GM12878 (cell line): ENCODE data around the gene MISFA. TPM values are rescaled to one million over a fixed set of nuclear protein-coding genes. Genes with fewer than 3 reads are reported as not detected.

Experiments used
- ATAC-seq: fragments of 200-7000 bp; cut with Tn5 transposase; 3 replicates; pipeline ENCODE4 v1.9.1; 2020; ENCODE audit warnings: mild to moderate bottlenecking, moderate library complexity
- BruUV-seq: library from RNA; stranded (reverse); fragments of 400-500 nt; replicated peaks from 2 replicates; lab custom pipeline; 2021; lab: Mats Ljungman, UMichigan
- CTCF ChIA-PET: fragments of 300-600 bp; sonication (Branson Sonifier 250); formaldehyde crosslinking; extraction: SDS; loops from one replicate; lab custom pipeline; 2021; ENCODE audit warnings: inconsistent platforms; lab: Yijun Ruan, JAX
- POLR2A ChIA-PET: fragments of 350-600 bp; formaldehyde crosslinking; extraction: SDS; loops from one replicate; lab custom pipeline; 2021; ENCODE audit warnings: inconsistent platforms; lab: Charles Lee
- RAD21 ChIA-PET: fragments of 300-600 bp; sonication (Branson Sonifier 250); formaldehyde crosslinking; loops from one replicate; lab custom pipeline; 2023; ENCODE audit warnings: antibody characterized with exemption; ENCODE audit not compliant: unreplicated experiment; lab: Charles Lee
- SMC1A ChIA-PET: fragments of 300-600 bp; sonication (Branson Sonifier 250); formaldehyde crosslinking; loops from one replicate; lab custom pipeline; 2023; ENCODE audit not compliant: unreplicated experiment, uncharacterized antibody; lab: Charles Lee
- DNase-seq: peaks from one replicate; pipeline ENCODE4 v3.0.0-alpha.2; 2011; ENCODE audit warnings: low read depth, low spot score
- FAIRE-seq: peaks from 3 replicates; lab custom pipeline; 2011; peaks lifted over from hg19 to GRCh38; lab: Jason Lieb, UNC
- H2AFZ ChIP-seq: 2 replicates; pipeline ENCODE4 v1.6.0; 2011; ENCODE audit warnings: low read depth, low read length, control low read depth; ENCODE audit not compliant: control insufficient read depth
- H3K27ac ChIP-seq: 2 replicates; pipeline ENCODE4 v1.5.1; 2011; ENCODE audit warnings: control low read depth; ENCODE audit not compliant: control insufficient read depth, insufficient read depth
- H3K27me3 ChIP-seq, 2 experiments: replicated peaks in 1 of 2; 2 replicates each; pipeline versions ENCODE4 v1.6.0 to v1.6.1; 2011; ENCODE audit warnings: low read length in 1 of 2; ENCODE audit not compliant: control insufficient read depth in 2 of 2, insufficient read depth in 2 of 2
- H3K36me3 ChIP-seq, 2 experiments: 2 replicates each; pipeline ENCODE4 v1.5.1; 2011; ENCODE audit warnings: low read length in 1 of 2; ENCODE audit not compliant: control insufficient read depth in 2 of 2, insufficient read depth in 2 of 2
- H3K4me1 ChIP-seq: 2 replicates; pipeline ENCODE4 v1.6.1; 2011; ENCODE audit warnings: mild to moderate bottlenecking, low read length, moderate library complexity, mixed read lengths; ENCODE audit not compliant: control insufficient read depth, insufficient read depth
- H3K4me2 ChIP-seq: 2 replicates; pipeline ENCODE4 v1.6.0; 2011; ENCODE audit warnings: control low read depth; ENCODE audit not compliant: control insufficient read depth, insufficient read depth
- H3K4me3 ChIP-seq: fragments of 200-600 bp; sonication (generic); 2 replicates; pipeline ENCODE4 v1.5.1; 2016
- H3K79me2 ChIP-seq: 2 replicates; pipeline ENCODE4 v1.6.0; 2011; ENCODE audit warnings: low read length; ENCODE audit not compliant: control insufficient read depth, insufficient read depth
- H3K9ac ChIP-seq: 2 replicates; pipeline ENCODE4 v1.8.0; 2011; ENCODE audit warnings: low read length, control low read depth, mixed read lengths; ENCODE audit not compliant: control insufficient read depth, insufficient read depth
- H3K9me3 ChIP-seq: replicated peaks from 3 replicates; pipeline ENCODE4 v1.5.1; 2011; ENCODE audit warnings: mild to moderate bottlenecking, low read length; ENCODE audit not compliant: control insufficient read depth, insufficient read depth
- H4K20me1 ChIP-seq: 2 replicates; pipeline ENCODE4 v1.6.0; 2011; ENCODE audit not compliant: control insufficient read depth, insufficient read depth
- BHLHE40 ChIP-seq, 2 experiments: fragments of 450-650 bp in 1 of 2; IDR thresholded peaks; 2 replicates each; pipeline ENCODE4 v1.6.1; 2011 to 2017; ENCODE audit warnings: low read depth in 2 of 2, borderline replicate concordance in 1 of 2, improper control_type of control experiment in 1 of 2, low read length in 1 of 2, mild to moderate bottlenecking in 1 of 2
- ETV6 ChIP-seq, 2 experiments: fragments of 450-650 bp in 1 of 2; IDR thresholded peaks in 1 of 2; conservative IDR thresholded peaks in 1 of 2; 2 replicates each; pipeline ENCODE4 v1.6.1; 2014; ENCODE audit warnings: antibody characterized with exemption in 1 of 2, borderline replicate concordance in 1 of 2, low read depth in 1 of 2, mild to moderate bottlenecking in 1 of 2, moderate library complexity in 1 of 2
- HDAC2 ChIP-seq: fragments of 200-600 bp; sonication (generic); IDR thresholded peaks from 2 replicates; pipeline ENCODE4 v1.6.1; 2017
- POLR2A ChIP-seq: IDR thresholded peaks from 2 replicates; pipeline ENCODE4 v1.6.1; 2011; ENCODE audit warnings: low read depth, mild to moderate bottlenecking, low read length
- WGBS: methylation state at CpG from one replicate; pipeline ENCODE4 v1.1.6; 2016; ENCODE audit warnings: low lambda C conversion rate; ENCODE audit not compliant: insufficient replicate concordance, insufficient coverage; ENCODE audit errors: missing lambda C conversion rate; 5-methylcytosine and 5-hydroxymethylcytosine counted together
- in situ Hi-C: fragments of 300-500 bp; cut with MboI; formaldehyde crosslinking; loops from 9 replicates; pipeline ENCODE4 v1.14.3; 2018; ENCODE audit warnings: mixed read lengths
- intact Hi-C: fragments of 100-400 bp; cut with micrococcal nuclease; formaldehyde crosslinking; loops from one replicate; pipeline ENCODE4 v1.14.2; 2022; ENCODE audit not compliant: unreplicated experiment
- polyA plus RNA-seq, 11 experiments: library from polyadenylated mRNA; depleted of rRNA in 4 of 11; unstranded in 6 of 11; stranded (reverse) in 5 of 11; fragments of >200 nt; fragmentation: Nextera tagmentation in 4 of 11; fragmentation: Illumina TruSeq in 1 of 11; extraction: Ambion mirVana in 4 of 11; extraction: Trizol in 1 of 11; gene quantifications; 1 replicate in 1 of 11; 2 replicates in 10 of 11; pipeline versions ENCODE4 v1.2.1 to v1.2.3, GENCODE V29; 2011 to 2016; ENCODE audit warnings: inconsistent platforms in 2 of 11, missing spikeins in 2 of 11, low read depth in 1 of 11
- total RNA-seq, 4 experiments: library from RNA; depleted of rRNA in 3 of 4; stranded (reverse); fragments of >200 nt in 3 of 4; fragmentation: Illumina TruSeq in 1 of 4; extraction: Trizol in 1 of 4; gene quantifications; 2 replicates each; pipeline versions ENCODE4 v1.2.1 to v1.2.3, GENCODE V29; 2013 to 2021
- TF ChIP-seq, protein P1 (sequence below): fragments of 450-650 bp; IDR thresholded peaks from 2 replicates; pipeline ENCODE4 v1.6.1; 2017; ENCODE audit warnings: low read depth, mild to moderate bottlenecking, moderate library complexity
- TF ChIP-seq, protein P2 (sequence below): IDR thresholded peaks from 2 replicates; pipeline ENCODE4 v1.6.1; 2011; ENCODE audit warnings: mild to moderate bottlenecking, low read depth, low read length, moderate library complexity; ENCODE audit not compliant: insufficient replicate concordance
- TF ChIP-seq, protein P3 (sequence below): IDR thresholded peaks from 2 replicates; pipeline ENCODE4 v1.6.1; 2012; ENCODE audit warnings: low read depth, low read length, improper control_type of control experiment
- TF ChIP-seq, protein P4 (sequence below): fragments of 450-650 bp; formaldehyde crosslinking; IDR thresholded peaks from 2 replicates; pipeline ENCODE4 v1.4.0; 2022; ENCODE audit warnings: mild to moderate bottlenecking, moderate library complexity
- TF ChIP-seq, protein P5 (sequence below): fragments of 450-650 bp; IDR thresholded peaks from 2 replicates; pipeline ENCODE4 v1.6.1; 2016; ENCODE audit warnings: mild to moderate bottlenecking

MISFA gene
- total and polyA plus RNA-seq, 10 of the 15 experiments (the other 5 are each of a cell fraction or from before 2014, with no cell fraction given) = 0.88 to 4.6 (median 2.3) TPM; not detected in 1

DNA sequence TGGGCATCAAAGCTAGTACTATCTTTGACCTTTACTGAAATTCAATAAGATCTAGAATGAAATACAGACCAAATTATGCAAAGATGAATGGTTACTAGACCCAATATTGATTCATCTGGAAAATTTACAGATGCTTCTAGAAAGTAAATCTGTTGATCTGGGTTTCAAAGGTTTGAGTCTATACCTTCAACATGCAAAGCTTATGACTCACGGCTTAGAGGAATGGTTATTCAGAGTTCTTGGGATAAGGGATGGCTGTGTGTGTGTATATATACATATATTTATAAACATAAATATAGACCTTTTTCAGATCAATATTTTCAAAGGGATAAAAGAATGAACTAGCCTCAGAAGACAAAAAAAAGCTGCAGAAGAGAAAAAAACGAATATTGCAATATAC, 33.3 kb downstream of the MISFA start:
- RAD21 ChIA-PET = interaction anchor here (1.0 to 5.5 kb wide), 15 partner anchors 16 to 312 kb away, joined by 3 to 77 read pairs (median 6); partner anchors contain the start of genes LDHA, TSG101 and UEVLD
- H3K36me3 ChIP-seq = no peaks in the 10 kb centered on the region
- FAIRE-seq (no peak), ATAC-seq (no peak), DNase-seq (no peak)
- POLR2A ChIA-PET = interaction anchor here (0.5 to 3.5 kb wide), 15 partner anchors 9 to 349 kb away, joined by 3 to 28 read pairs (median 6); partner anchors contain the start of genes HPS5, TSG101 and UEVLD
- H3K4me2 ChIP-seq = peak overlapping the region; percentile 81
- TF ChIP-seq, protein P1, sequence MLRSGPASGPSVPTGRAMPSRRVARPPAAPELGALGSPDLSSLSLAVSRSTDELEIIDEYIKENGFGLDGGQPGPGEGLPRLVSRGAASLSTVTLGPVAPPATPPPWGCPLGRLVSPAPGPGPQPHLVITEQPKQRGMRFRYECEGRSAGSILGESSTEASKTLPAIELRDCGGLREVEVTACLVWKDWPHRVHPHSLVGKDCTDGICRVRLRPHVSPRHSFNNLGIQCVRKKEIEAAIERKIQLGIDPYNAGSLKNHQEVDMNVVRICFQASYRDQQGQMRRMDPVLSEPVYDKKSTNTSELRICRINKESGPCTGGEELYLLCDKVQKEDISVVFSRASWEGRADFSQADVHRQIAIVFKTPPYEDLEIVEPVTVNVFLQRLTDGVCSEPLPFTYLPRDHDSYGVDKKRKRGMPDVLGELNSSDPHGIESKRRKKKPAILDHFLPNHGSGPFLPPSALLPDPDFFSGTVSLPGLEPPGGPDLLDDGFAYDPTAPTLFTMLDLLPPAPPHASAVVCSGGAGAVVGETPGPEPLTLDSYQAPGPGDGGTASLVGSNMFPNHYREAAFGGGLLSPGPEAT = no peak
- TF ChIP-seq, protein P2, sequence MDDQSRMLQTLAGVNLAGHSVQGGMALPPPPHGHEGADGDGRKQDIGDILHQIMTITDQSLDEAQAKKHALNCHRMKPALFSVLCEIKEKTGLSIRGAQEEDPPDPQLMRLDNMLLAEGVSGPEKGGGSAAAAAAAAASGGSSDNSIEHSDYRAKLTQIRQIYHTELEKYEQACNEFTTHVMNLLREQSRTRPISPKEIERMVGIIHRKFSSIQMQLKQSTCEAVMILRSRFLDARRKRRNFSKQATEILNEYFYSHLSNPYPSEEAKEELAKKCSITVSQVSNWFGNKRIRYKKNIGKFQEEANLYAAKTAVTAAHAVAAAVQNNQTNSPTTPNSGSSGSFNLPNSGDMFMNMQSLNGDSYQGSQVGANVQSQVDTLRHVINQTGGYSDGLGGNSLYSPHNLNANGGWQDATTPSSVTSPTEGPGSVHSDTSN = no peak
- TF ChIP-seq ETV6 (conservative IDR thresholded peaks at IDR 0.05 in 1 of 2, IDR thresholded peaks at IDR 0.05 in 1 of 2; ENCODE audit: borderline replicate concordance in 1 of 2, low read depth in 1 of 2) (no peak), HDAC2 (no peak), POLR2A (no peak), BHLHE40 (IDR thresholded peaks at IDR 0.05; ENCODE audit: borderline replicate concordance in 1 of 2, low read depth in 2 of 2, low read length in 1 of 2) (0 out of 4 replicates have a peak, but pooled peaks of 1 of the 2 experiments have one; percentile 2)
- TF ChIP-seq, protein P3, sequence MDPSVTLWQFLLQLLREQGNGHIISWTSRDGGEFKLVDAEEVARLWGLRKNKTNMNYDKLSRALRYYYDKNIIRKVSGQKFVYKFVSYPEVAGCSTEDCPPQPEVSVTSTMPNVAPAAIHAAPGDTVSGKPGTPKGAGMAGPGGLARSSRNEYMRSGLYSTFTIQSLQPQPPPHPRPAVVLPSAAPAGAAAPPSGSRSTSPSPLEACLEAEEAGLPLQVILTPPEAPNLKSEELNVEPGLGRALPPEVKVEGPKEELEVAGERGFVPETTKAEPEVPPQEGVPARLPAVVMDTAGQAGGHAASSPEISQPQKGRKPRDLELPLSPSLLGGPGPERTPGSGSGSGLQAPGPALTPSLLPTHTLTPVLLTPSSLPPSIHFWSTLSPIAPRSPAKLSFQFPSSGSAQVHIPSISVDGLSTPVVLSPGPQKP = no peak
- TF ChIP-seq, protein P4, sequence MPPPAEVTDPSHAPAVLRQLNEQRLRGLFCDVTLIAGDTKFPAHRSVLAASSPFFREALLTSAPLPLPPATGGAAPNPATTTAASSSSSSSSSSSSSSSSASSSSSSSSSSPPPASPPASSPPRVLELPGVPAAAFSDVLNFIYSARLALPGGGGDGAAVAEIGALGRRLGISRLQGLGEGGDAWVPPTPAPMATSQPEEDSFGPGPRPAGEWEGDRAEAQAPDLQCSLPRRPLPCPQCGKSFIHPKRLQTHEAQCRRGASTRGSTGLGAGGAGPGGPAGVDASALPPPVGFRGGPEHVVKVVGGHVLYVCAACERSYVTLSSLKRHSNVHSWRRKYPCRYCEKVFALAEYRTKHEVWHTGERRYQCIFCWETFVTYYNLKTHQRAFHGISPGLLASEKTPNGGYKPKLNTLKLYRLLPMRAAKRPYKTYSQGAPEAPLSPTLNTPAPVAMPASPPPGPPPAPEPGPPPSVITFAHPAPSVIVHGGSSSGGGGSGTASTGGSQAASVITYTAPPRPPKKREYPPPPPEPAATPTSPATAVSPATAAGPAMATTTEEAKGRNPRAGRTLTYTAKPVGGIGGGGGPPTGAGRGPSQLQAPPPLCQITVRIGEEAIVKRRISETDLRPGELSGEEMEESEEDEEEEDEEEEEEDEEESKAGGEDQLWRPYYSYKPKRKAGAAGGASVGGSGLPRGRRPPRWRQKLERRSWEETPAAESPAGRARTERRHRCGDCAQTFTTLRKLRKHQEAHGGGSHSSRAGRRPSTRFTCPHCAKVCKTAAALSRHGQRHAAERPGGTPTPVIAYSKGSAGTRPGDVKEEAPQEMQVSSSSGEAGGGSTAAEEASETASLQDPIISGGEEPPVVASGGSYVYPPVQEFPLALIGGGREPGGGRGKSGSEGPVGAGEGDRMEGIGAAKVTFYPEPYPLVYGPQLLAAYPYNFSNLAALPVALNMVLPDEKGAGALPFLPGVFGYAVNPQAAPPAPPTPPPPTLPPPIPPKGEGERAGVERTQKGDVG (CRISPR knock-in tag) = no peak
- TF ChIP-seq, protein P5, sequence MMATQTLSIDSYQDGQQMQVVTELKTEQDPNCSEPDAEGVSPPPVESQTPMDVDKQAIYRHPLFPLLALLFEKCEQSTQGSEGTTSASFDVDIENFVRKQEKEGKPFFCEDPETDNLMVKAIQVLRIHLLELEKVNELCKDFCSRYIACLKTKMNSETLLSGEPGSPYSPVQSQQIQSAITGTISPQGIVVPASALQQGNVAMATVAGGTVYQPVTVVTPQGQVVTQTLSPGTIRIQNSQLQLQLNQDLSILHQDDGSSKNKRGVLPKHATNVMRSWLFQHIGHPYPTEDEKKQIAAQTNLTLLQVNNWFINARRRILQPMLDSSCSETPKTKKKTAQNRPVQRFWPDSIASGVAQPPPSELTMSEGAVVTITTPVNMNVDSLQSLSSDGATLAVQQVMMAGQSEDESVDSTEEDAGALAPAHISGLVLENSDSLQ = no peak
- no peaks in the 10 kb centered on the region for H3K9me3 ChIP-seq
- no TSS peak for BruUV-seq
- H3K4me3 ChIP-seq = peak overlapping the region; percentile 99
- H3K4me1 ChIP-seq = peaks cover 7% of the 10 kb centered on the region
- 0% methylated on average over 2 of the region's 2 CpGs for WGBS
- SMC1A ChIA-PET = interaction anchor here (0.7 to 11.1 kb wide), 21 partner anchors 15 to 389 kb away, joined by 3 to 188 read pairs (median 4); partner anchors contain the start of genes LDHA and UEVLD
- no peak overlapping the region for H3K27ac ChIP-seq
- in situ Hi-C loops (no loop called here), intact Hi-C loops (loop anchor here (5.0 to 10.0 kb wide), 4 partner anchors 46 to 308 kb away; partner anchors contain the start of genes GTF2H1, HPS5, TSG101 and UEVLD)
- H3K27me3 ChIP-seq = no peaks in the 10 kb centered on the region
- H3K79me2 ChIP-seq = peaks cover 39% of the 10 kb centered on the region
- H4K20me1 ChIP-seq = no peaks in the 10 kb centered on the region
- no peak overlapping the region for H3K9ac ChIP-seq
- H2AFZ ChIP-seq = no peak overlapping the region
- CTCF ChIA-PET = interaction anchor here (0.6 to 6.9 kb wide), 11 partner anchors 9 to 483 kb away, joined by 3 to 80 read pairs (median 9); partner anchors contain the start of gene UEVLD
